HG03354 (cell line): ENCODE data around the gene TTC28.
"Not testable (repeated sequence)": the region's sequence is repeated elsewhere in the genome, so short reads cannot be mapped to it uniquely, and the experiment has no call there.

ENCODE experiments used
- ATAC-seq: cut with Tn5 transposase; IDR thresholded peaks from one replicate; pipeline ENCODE4 v1.9.1; 2021; ENCODE audit warnings: mild to moderate bottlenecking; ENCODE audit not compliant: unreplicated experiment, poor library complexity, severe bottlenecking

The TTC28 gene

GRCh38 chr22:28615423-28615822 lies 64.2 kb downstream of the TTC28 start:
- not testable (repeated sequence) for ATAC-seq

GRCh38 chr22:28609921-28610320 lies 69.7 kb downstream of the TTC28 start:
- no peak for ATAC-seq

DNA sequence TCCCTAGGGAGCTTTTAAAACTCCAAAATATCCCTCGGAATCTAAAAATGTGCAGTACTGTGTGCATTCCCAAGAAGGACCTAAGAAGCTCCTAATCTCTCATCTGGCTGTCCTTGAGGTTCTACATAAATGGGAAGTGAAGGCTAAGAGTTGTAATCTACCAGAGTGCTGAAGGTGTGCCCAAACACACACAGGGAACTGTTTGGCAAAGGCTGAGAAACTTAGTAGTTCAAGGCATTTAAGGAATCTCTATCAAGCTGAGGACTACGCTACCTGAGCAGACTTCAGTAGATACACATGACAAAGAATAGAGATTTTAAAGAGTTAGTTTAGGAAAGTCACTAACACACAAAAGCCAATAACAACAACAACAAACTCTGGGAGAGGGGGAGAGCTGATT lies 71.1 kb downstream of the TTC28 start:
- no peak for ATAC-seq

GRCh38 chr22:28607795-28608194 lies 71.8 kb downstream of the TTC28 start:
- no peak for ATAC-seq

- ATAC-seq: no peak
Measured at GRCh38 chr22:28604966-28605761, 74.5 kb downstream of the TTC28 start.

GRCh38 chr22:28601915-28602314 lies 77.7 kb downstream of the TTC28 start:
- ATAC-seq: no peak

- ATAC-seq: no peak
Measured at GRCh38 chr22:28600546-28601143, 79.0 kb downstream of the TTC28 start.

GRCh38 chr22:28599693-28600092 lies 79.9 kb downstream of the TTC28 start:
- no peak for ATAC-seq

GRCh38 chr22:28597665-28598064 lies 82.0 kb downstream of the TTC28 start:
- ATAC-seq: no peak

- no peak for ATAC-seq
Measured at GRCh38 chr22:28594797-28595462, 84.7 kb downstream of the TTC28 start.

DNA sequence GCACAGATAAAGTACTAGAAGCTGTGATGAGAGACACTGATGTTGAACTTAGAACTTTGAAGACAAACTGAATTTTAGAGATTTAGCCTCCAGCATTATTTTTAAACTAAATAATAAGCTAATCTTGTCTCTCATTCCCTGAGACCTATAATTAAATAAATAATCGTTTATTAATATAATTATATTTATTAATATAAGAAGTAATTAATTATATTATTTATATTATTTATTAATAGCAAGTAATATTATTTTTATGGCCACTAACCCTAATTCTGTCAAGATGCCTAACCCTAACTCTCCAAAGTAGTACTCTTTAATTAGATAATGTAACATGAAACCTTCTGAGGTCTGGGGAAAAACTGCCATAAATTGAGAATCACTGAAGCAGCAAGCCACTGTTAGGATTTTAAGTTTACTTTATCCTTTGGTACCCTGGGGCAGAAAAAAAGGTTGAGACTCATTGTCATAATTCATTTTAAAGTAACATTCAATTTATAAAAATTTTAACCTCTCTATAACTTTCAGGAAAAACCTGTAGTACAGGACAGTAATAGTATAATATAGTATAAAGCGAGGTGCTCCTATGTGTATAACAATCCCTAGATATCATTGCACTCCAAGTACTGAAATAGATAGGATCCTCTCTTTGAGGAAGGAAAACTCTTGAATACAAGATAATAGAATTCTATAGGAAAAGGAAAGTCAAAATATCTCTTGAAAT lies 85.4 kb downstream of the TTC28 start:
- no peak for ATAC-seq

GRCh38 chr22:28593299-28593698 lies 86.3 kb downstream of the TTC28 start:
- ATAC-seq: no peak

DNA sequence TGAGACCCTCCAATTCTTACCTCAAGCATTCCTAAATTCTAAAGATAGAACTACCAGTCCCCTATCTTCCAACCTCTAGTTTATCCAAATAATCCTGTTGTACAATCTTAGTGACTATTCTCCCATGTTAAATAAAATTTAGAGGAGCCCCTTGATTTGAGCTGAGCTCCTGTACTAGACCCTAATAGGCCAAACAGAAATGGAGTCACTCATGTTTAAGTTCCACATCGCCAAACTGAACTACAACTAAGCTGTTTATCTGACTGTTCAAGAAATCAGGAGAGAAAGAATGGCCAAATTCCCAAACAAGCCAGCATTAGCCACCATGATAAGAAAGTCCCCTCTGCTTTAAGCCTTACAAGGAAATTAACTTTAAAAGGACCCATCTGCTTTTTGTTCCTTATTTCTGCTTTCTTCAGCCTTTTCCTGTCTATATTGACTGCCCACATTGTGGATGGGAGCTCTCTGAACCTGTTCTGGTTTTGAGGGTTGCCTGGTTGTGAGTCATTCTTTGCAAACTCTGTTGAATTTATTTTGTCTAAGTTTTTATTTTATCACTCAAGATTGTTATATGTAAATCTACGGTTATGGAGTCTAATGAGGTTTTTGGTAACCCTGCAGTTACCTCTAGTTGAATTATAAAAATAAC lies 90.4 kb downstream of the TTC28 start:
- no peak for ATAC-seq

GRCh38 chr22:28585324-28585723 lies 94.3 kb downstream of the TTC28 start:
- ATAC-seq: no peak

GRCh38 chr22:28582806-28583205 lies 96.8 kb downstream of the TTC28 start:
- no peak for ATAC-seq

DNA sequence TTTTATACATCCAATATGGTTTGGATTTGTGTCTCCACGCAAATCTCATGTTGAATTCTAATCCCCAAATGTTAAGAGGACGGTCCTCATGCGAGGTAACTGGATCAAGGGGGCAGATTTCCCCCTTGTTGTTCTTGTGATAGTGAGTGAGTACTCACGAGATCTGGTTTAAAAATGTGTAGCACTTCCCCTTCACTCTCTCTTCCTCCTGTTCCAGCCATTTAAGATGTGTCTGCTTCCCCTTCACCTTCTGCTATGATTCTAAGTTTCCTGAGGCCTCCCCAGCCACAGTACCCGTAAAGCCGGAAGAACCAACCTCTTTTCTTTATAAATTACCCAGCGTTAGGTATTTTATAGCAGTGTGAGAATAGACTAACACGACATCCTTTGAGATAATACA lies 98.6 kb downstream of the TTC28 start:
- no peak for ATAC-seq

DNA sequence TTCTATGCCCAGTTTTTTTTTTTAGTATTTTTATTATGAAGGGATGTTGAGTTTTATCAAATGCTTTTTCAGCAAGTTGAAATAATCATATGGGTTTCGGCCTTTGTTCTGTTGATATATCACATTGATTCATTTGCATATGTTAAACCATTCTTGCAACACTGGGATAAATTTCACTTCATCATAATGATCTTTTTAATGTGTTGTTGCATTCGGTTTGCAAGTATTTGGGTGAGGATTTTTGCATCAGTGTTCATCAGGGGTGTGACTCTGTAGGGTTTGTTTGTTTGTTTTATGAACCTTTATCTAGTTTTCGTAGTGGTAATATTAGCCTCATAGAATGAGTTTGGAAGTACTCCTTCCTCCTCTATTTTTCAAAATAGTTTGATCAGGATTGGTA lies 103.5 kb downstream of the TTC28 start:
- no peak for ATAC-seq

DNA sequence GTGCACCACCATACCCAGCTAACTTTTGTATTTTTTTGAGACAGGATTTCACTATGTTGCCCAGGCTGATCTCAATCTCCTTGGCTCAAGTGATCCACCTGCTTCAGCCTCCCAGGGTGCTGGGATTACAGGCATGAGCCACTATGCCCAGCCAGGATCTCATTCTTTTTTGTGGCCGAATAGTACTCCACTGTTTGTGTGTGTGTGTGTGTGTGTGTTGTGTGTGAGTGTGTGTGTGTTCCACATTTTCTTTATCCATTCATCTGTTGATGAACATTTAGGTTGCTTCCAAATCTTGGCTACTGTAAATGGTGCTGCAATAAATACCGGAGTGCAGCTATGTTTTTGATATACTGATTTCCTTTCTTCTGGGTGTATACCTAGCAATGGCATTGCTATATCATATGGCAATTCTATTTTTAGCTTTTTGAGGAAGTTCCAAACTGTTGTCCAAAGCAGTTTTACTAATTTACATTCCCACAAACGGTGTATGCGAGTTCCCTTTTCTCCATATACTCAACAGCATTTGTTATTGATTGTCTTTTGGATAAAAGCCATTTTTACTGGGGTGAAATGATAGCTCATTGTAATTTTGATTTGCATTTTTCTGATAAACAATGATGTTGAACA lies 105.4 kb downstream of the TTC28 start:
- no peak for ATAC-seq

GRCh38 chr22:28570696-28571373 lies 108.8 kb downstream of the TTC28 start:
- no peak for ATAC-seq
